MCF 10A (cell line): ENCODE data around the gene ACOXL. TPM values are rescaled to one million over a fixed set of nuclear protein-coding genes. Genes with fewer than 3 reads are reported as not detected.

Experiments
- BruUV-seq: library from RNA; stranded (reverse); fragments of 400-500 nt; replicated peaks from 2 replicates; lab custom pipeline; 2021; lab: Mats Ljungman, UMichigan
- CTCF ChIA-PET: fragments of 300-600 bp; sonication (Branson Sonifier 250); formaldehyde crosslinking; extraction: SDS; loops from one replicate; lab custom pipeline; 2021; ENCODE audit warnings: antibody characterized with exemption, inconsistent platforms; lab: Yijun Ruan, JAX
- POLR2A ChIA-PET: fragments of 300-600, 350-650 bp; sonication (Branson Sonifier 250); formaldehyde crosslinking; extraction: SDS; loops from one replicate; lab custom pipeline; 2020; ENCODE audit warnings: antibody characterized with exemption, inconsistent platforms; lab: Yijun Ruan, JAX
- DNase-seq: peaks from one replicate; pipeline ENCODE4 v3.0.0-alpha.2; 2018; ENCODE audit not compliant: unreplicated experiment
- H3K27ac Mint-ChIP-seq: one replicate; pipeline ENCODE4 v1.8.0; 2022; ENCODE audit warnings: mild to moderate bottlenecking, low read depth, mixed read lengths; ENCODE audit not compliant: unreplicated experiment
- H3K27me3 Mint-ChIP-seq: one replicate; pipeline ENCODE4 v1.8.0; 2022; ENCODE audit warnings: mixed read lengths; ENCODE audit not compliant: insufficient read depth, unreplicated experiment
- H3K36me3 Mint-ChIP-seq: one replicate; pipeline ENCODE4 v1.8.0; 2022; ENCODE audit warnings: mild to moderate bottlenecking, moderate library complexity, mixed read lengths; ENCODE audit not compliant: insufficient read depth, unreplicated experiment
- H3K4me1 Mint-ChIP-seq: one replicate; pipeline ENCODE4 v1.8.0; 2022; ENCODE audit warnings: mixed read lengths; ENCODE audit not compliant: insufficient read depth, unreplicated experiment
- H3K4me3 Mint-ChIP-seq: one replicate; pipeline ENCODE4 v1.8.0; 2022; ENCODE audit warnings: mild to moderate bottlenecking, moderate library complexity, mixed read lengths; ENCODE audit not compliant: unreplicated experiment
- H3K9me3 Mint-ChIP-seq: one replicate; pipeline ENCODE4 v1.8.0; 2022; ENCODE audit warnings: mixed read lengths; ENCODE audit not compliant: unreplicated experiment
- intact Hi-C: fragments of 100-400 bp; cut with micrococcal nuclease; formaldehyde crosslinking; loops from 2 replicates; pipeline ENCODE4 v1.14.1; 2022
- total RNA-seq: library from RNA; stranded (reverse); gene quantifications from 2 replicates; pipeline ENCODE4 v1.2.3, GENCODE V29; 2022
- TF ChIP-seq, protein P1 (sequence below): fragments of 200-600 bp; IDR thresholded peaks from one replicate; pipeline ENCODE4 v1.8.0; 2022; ENCODE audit warnings: antibody characterized with exemption, mild to moderate bottlenecking; ENCODE audit not compliant: unreplicated experiment

The ACOXL gene
- total RNA-seq, 1 experiment from 2014 or later: not detected

DNA sequence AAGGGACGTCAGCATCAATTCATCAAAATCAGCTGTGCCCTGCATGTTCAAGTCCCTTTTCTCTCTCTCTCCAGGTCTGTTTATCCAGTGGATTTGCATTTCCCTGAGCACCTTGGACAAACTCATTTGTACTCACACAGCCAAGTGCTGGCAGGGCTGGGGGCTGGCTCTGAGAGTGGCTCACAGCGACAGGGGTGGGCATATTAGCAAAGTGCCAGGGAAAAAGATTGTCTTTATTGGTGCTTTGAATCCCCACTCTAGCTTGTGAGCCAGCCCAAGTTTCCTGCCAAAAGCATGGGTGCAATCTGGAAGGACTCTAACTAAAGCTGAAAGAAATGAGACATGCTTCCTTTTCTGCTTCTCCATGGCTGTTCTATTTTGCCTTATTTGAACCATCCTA is 56.6 kb downstream of the ACOXL start:
- ChIA-PET POLR2A (interaction anchor here (1.3 kb wide), 1 partner anchor 19 kb away, joined by 4 read pairs; no protein-coding TSS in a partner anchor), CTCF (interaction anchor here (0.7 kb wide), 1 partner anchor 917 kb away, joined by 3 read pairs; no protein-coding TSS in a partner anchor)
- H3K9me3 Mint-ChIP-seq: no peaks in the 10 kb centered on the region
- H3K27ac Mint-ChIP-seq: no peak overlapping the region
- H3K27me3 Mint-ChIP-seq: peaks cover 100% of the 10 kb centered on the region
- no peaks in the 10 kb centered on the region for H3K36me3 Mint-ChIP-seq
- intact Hi-C loops: no loop called here
- TF ChIP-seq, protein P1, sequence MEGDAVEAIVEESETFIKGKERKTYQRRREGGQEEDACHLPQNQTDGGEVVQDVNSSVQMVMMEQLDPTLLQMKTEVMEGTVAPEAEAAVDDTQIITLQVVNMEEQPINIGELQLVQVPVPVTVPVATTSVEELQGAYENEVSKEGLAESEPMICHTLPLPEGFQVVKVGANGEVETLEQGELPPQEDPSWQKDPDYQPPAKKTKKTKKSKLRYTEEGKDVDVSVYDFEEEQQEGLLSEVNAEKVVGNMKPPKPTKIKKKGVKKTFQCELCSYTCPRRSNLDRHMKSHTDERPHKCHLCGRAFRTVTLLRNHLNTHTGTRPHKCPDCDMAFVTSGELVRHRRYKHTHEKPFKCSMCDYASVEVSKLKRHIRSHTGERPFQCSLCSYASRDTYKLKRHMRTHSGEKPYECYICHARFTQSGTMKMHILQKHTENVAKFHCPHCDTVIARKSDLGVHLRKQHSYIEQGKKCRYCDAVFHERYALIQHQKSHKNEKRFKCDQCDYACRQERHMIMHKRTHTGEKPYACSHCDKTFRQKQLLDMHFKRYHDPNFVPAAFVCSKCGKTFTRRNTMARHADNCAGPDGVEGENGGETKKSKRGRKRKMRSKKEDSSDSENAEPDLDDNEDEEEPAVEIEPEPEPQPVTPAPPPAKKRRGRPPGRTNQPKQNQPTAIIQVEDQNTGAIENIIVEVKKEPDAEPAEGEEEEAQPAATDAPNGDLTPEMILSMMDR: no peak
- no peaks in the 10 kb centered on the region for H3K4me1 Mint-ChIP-seq
- BruUV-seq: no TSS peak
- H3K4me3 Mint-ChIP-seq: no peak overlapping the region
- no peak for DNase-seq

DNA sequence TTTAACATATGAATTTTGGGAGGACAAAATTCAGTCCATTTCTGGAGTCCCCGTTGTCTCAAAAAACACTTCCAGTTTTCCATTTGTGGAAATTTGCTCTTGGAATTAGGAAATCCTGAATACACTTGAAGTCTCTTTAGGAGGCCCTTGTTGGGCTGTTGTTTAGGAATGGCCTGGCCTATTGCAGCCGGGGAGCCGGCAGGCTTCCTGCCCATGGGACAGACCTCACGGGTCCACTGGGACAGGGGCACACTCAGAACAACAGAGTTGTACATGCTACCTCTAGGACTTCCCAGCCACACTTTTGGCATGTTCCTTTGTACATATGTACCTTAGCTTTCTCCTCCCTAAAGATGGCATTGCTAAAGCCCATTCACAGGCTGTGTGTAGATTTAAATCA is 57.3 kb downstream of the ACOXL start:
- peaks cover 100% of the 10 kb centered on the region for H3K27me3 Mint-ChIP-seq
- H3K36me3 Mint-ChIP-seq: no peaks in the 10 kb centered on the region
- POLR2A ChIA-PET: interaction anchor here (1.3 kb wide), 1 partner anchor 19 kb away, joined by 4 read pairs; no protein-coding TSS in a partner anchor
- intact Hi-C loops: no loop called here
- CTCF ChIA-PET: interaction anchor here (0.7 kb wide), 1 partner anchor 251 kb away, joined by 3 read pairs; no protein-coding TSS in a partner anchor
- BruUV-seq: no TSS peak
- H3K9me3 Mint-ChIP-seq: no peaks in the 10 kb centered on the region
- no peaks in the 10 kb centered on the region for H3K4me1 Mint-ChIP-seq
- no peak for DNase-seq
- H3K27ac Mint-ChIP-seq: no peak overlapping the region
- H3K4me3 Mint-ChIP-seq: no peak overlapping the region
- TF ChIP-seq, protein P1: no peak

DNA sequence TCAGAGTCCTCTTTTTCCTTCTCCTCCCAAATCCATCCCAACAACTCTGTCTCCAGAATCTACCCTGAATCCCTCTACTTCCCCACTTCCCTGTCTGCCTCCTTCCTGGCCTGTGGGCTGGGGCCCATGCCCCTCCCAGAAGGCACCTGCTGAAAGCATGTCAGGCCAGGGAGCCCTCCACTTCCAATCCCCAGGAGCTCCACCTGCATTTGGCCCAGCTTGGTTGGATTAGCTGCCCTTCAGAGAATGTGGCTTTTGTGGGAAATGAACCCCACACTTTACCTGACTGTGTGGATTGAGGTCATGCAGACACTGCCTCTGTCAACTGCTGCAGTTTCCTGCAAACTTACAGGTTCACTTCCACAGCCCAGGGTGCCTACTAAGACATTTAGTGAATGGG is 58.5 kb downstream of the ACOXL start:
- peaks cover 100% of the 10 kb centered on the region for H3K27me3 Mint-ChIP-seq
- no peak for DNase-seq
- no peaks in the 10 kb centered on the region for H3K9me3 Mint-ChIP-seq
- ChIA-PET CTCF (interaction anchor here (1.2 kb wide), 1 partner anchor 21 kb away, joined by 4 read pairs; no protein-coding TSS in a partner anchor), POLR2A (interaction anchor here (1.4 kb wide), 1 partner anchor 20 kb away, joined by 4 read pairs; no protein-coding TSS in a partner anchor)
- no peak overlapping the region for H3K27ac Mint-ChIP-seq
- TF ChIP-seq, protein P1: no peak
- H3K4me3 Mint-ChIP-seq: no peak overlapping the region
- H3K4me1 Mint-ChIP-seq: no peaks in the 10 kb centered on the region
- no TSS peak for BruUV-seq
- intact Hi-C loops: no loop called here
- no peaks in the 10 kb centered on the region for H3K36me3 Mint-ChIP-seq

DNA sequence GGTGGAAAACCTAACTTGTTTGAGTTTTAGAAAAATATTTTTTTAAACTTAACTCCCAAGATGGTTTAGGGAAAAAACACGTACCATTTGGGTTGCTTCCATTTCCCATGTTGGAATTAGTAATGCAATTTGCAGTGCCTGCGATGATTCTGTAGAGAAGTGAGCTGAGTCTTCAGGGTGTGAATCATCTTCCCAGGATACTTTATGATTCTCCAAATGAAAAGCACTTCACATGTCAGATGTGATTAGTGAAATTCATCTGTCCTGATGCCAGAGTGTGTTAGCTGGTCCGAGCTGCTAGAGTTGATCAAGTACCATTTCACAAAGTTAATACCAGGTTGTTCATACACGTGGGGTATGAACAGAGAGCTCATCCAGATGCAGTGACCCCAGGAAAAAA is 59.1 kb downstream of the ACOXL start:
- Mint-ChIP-seq H3K4me1 (no peaks in the 10 kb centered on the region), H3K27me3 (peaks cover 100% of the 10 kb centered on the region), H3K9me3 (no peaks in the 10 kb centered on the region), H3K36me3 (no peaks in the 10 kb centered on the region), H3K4me3 (no peak overlapping the region), H3K27ac (no peak overlapping the region)
- BruUV-seq: no TSS peak
- DNase-seq: no peak
- CTCF ChIA-PET: interaction anchor here (1.2 kb wide), 1 partner anchor 20 kb away, joined by 4 read pairs; no protein-coding TSS in a partner anchor
- POLR2A ChIA-PET: interaction anchor here (1.4 kb wide), 1 partner anchor 21 kb away, joined by 4 read pairs; no protein-coding TSS in a partner anchor
- intact Hi-C loops: no loop called here
- TF ChIP-seq, protein P1: no peak
